WTC11 (cell line): ENCODE results near the gene NACC2. TPM values are rescaled to one million over a fixed set of nuclear protein-coding genes. Genes with fewer than 3 reads are reported as not detected.

Source experiments
- ATAC-seq: fragments of 200-7000 bp; cut with Tn5 transposase; 2 replicates; pipeline ENCODE4 v1.10.0; 2021; ENCODE audit warnings: mild to moderate bottlenecking, moderate library complexity
- CTCF ChIA-PET: fragments of 300-600 bp; sonication (Branson Sonifier 250); formaldehyde crosslinking; loops from one replicate; lab custom pipeline; 2021; ENCODE audit warnings: antibody characterized with exemption; lab: Charles Lee
- POLR2A ChIA-PET: fragments of 350-600 bp; sonication (Branson Sonifier 250); formaldehyde crosslinking; loops from one replicate; lab custom pipeline; 2021; ENCODE audit warnings: antibody characterized with exemption; lab: Charles Lee
- DNase-seq: peaks from one replicate; pipeline ENCODE4 v3.0.0; 2021; ENCODE audit warnings: low spot score
- H3K27ac Mint-ChIP-seq: 2 replicates; pipeline ENCODE4 v1.8.0; 2021; ENCODE audit warnings: mixed read lengths
- H3K27me3 Mint-ChIP-seq: 2 replicates; pipeline ENCODE4 v1.8.0; 2021; ENCODE audit warnings: low read depth, mild to moderate bottlenecking, moderate library complexity, mixed read lengths
- H3K36me3 Mint-ChIP-seq: 2 replicates; pipeline ENCODE4 v1.8.0; 2021; ENCODE audit warnings: mixed read lengths
- H3K4me1 Mint-ChIP-seq: 2 replicates; pipeline ENCODE4 v1.8.0; 2022; ENCODE audit warnings: mixed read lengths
- H3K4me3 Mint-ChIP-seq: 2 replicates; pipeline ENCODE4 v1.8.0; 2021; ENCODE audit warnings: mild to moderate bottlenecking, moderate library complexity, mixed read lengths
- H3K9me3 Mint-ChIP-seq: 2 replicates; pipeline ENCODE4 v1.8.0; 2021; ENCODE audit warnings: mixed read lengths
- ATF1 ChIP-seq: sonication (generic); formaldehyde crosslinking; IDR thresholded peaks from 2 replicates; pipeline ENCODE4 v1.8.1; 2023; ENCODE audit warnings: mild to moderate bottlenecking, moderate library complexity, missing genetic modification reagents
- ESRRA ChIP-seq: sonication (generic); formaldehyde crosslinking; IDR thresholded peaks from 2 replicates; pipeline ENCODE4 v1.8.1; 2022; ENCODE audit warnings: mild to moderate bottlenecking, missing genetic modification reagents, borderline replicate concordance
- ETV6 ChIP-seq: sonication (generic); formaldehyde crosslinking; IDR thresholded peaks from 2 replicates; pipeline ENCODE4 v1.8.1; 2022; ENCODE audit warnings: mild to moderate bottlenecking, missing genetic modification reagents
- FOXK1 ChIP-seq: sonication (generic); formaldehyde crosslinking; IDR thresholded peaks from 2 replicates; pipeline ENCODE4 v1.8.0; 2022; ENCODE audit warnings: mild to moderate bottlenecking, moderate library complexity, missing genetic modification reagents
- FOXP4 ChIP-seq: sonication (generic); formaldehyde crosslinking; IDR thresholded peaks from 2 replicates; pipeline ENCODE4 v1.8.0; 2022; ENCODE audit warnings: mild to moderate bottlenecking, missing genetic modification reagents
- GABPB1 ChIP-seq: sonication (generic); formaldehyde crosslinking; IDR thresholded peaks from 2 replicates; pipeline ENCODE4 v1.8.1; 2023; ENCODE audit warnings: mild to moderate bottlenecking, missing genetic modification reagents
- IRF2 ChIP-seq: sonication (generic); formaldehyde crosslinking; IDR thresholded peaks from 2 replicates; pipeline ENCODE4 v1.8.0; 2022; ENCODE audit warnings: low read depth, missing genetic modification reagents, borderline replicate concordance
- JAZF1 ChIP-seq: fragments of 250-450 bp; sonication (Bioruptor Pico); IDR thresholded peaks from 2 replicates; pipeline ENCODE4 v1.9.0; 2021; ENCODE audit warnings: moderate library complexity, mild to moderate bottlenecking, inconsistent platforms
- NFATC4 ChIP-seq: fragments of 250-450 bp; sonication (Bioruptor Pico); IDR thresholded peaks from 2 replicates; pipeline ENCODE4 v1.9.0; 2021; ENCODE audit warnings: mild to moderate bottlenecking
- NR3C1 ChIP-seq: sonication (generic); formaldehyde crosslinking; conservative IDR thresholded peaks from 2 replicates; pipeline ENCODE4 v1.8.1; 2023; ENCODE audit warnings: low read depth, mild to moderate bottlenecking, missing genetic modification reagents
- PREB ChIP-seq: sonication (generic); formaldehyde crosslinking; IDR thresholded peaks from 2 replicates; pipeline ENCODE4 v1.8.1; 2022; ENCODE audit warnings: mild to moderate bottlenecking, missing genetic modification reagents, moderate library complexity, borderline replicate concordance
- SMAD4 ChIP-seq: sonication (generic); formaldehyde crosslinking; IDR thresholded peaks from 2 replicates; pipeline ENCODE4 v1.8.0; 2022; ENCODE audit warnings: mild to moderate bottlenecking, missing genetic modification reagents
- SP1 ChIP-seq: sonication (generic); formaldehyde crosslinking; conservative IDR thresholded peaks from 2 replicates; pipeline ENCODE4 v1.8.1; 2022; ENCODE audit warnings: missing genetic modification reagents
- TP53 ChIP-seq: sonication (generic); formaldehyde crosslinking; IDR thresholded peaks from 2 replicates; pipeline ENCODE4 v1.8.1; 2023; ENCODE audit warnings: mild to moderate bottlenecking, missing genetic modification reagents
- USF1 ChIP-seq: sonication (generic); formaldehyde crosslinking; IDR thresholded peaks from 2 replicates; pipeline ENCODE4 v1.8.0; 2022; ENCODE audit warnings: mild to moderate bottlenecking, missing genetic modification reagents
- ZMAT4 ChIP-seq: fragments of 250-450 bp; sonication (Bioruptor Pico); IDR thresholded peaks from 2 replicates; pipeline ENCODE4 v1.9.0; 2021; ENCODE audit warnings: mild to moderate bottlenecking
- ZNF263 ChIP-seq: sonication (generic); formaldehyde crosslinking; IDR thresholded peaks from 2 replicates; pipeline ENCODE4 v1.8.1; 2022; ENCODE audit warnings: low read depth, mild to moderate bottlenecking, moderate library complexity, missing genetic modification reagents
- ZNF281 ChIP-seq: sonication (generic); formaldehyde crosslinking; IDR thresholded peaks from 2 replicates; pipeline ENCODE4 v1.8.0; 2023; ENCODE audit warnings: mild to moderate bottlenecking, missing genetic modification reagents
- ZNF423 ChIP-seq: fragments of 250-450 bp; sonication (Bioruptor Pico); IDR thresholded peaks from 2 replicates; pipeline ENCODE4 v2.1.2; 2022; ENCODE audit warnings: mild to moderate bottlenecking, moderate library complexity
- ZNF671 ChIP-seq: fragments of 250-450 bp; sonication (Bioruptor Pico); IDR thresholded peaks from 2 replicates; pipeline ENCODE4 v1.8.0; 2021; ENCODE audit warnings: mild to moderate bottlenecking
- total RNA-seq: library from RNA; stranded (reverse); gene quantifications from 3 replicates; pipeline ENCODE4 v1.2.3, GENCODE V29; 2021

Gene NACC2
- total RNA-seq, 1 experiment from 2014 or later, result 17.1 TPM

- Mint-ChIP-seq H3K4me1 (peaks cover 41% of the 10 kb centered on the region), H3K36me3 (no peaks in the 10 kb centered on the region), H3K27ac (peak overlapping the region; percentile 49; the same call in 1 of the 2 replicates), H3K9me3 (no peaks in the 10 kb centered on the region), H3K4me3 (no peak overlapping the region), H3K27me3 (no peaks in the 10 kb centered on the region)
- ChIA-PET POLR2A (no interaction called here), CTCF (interaction anchor here (0.7 to 1.4 kb wide), 5 partner anchors 12 to 160 kb away, joined by 3 to 6 read pairs (median 4); no protein-coding TSS in a partner anchor)
- peak; percentile 55 for DNase-seq
- TF ChIP-seq FOXK1 (CRISPR knock-in tag) (0 out of 2 replicates have a peak, but pooled peaks have one; percentile 20), ETV6 (peak; percentile 66), ZNF281 (peak; percentile 75), NFATC4 (CRISPR knock-in tag) (no peak), SP1 (CRISPR knock-in tag) (peak; percentile 50), SMAD4 (no peak), ZNF263 (CRISPR knock-in tag) (peak; percentile 45; the same call in 1 of the 2 replicates), FOXP4 (CRISPR knock-in tag) (peak; percentile 52; the same call in 1 of the 2 replicates), ZNF423 (CRISPR knock-in tag) (0 out of 2 replicates have a peak, but pooled peaks have one; percentile 5), JAZF1 (CRISPR knock-in tag) (no peak)
- TF ChIP-seq, all 79 proteins: peak for 7
- ATAC-seq, result peak; percentile 62
Measured at GRCh38 chr9:136010615-136011361, 84.3 kb downstream of the NACC2 start.

GRCh38 chr9:136010176-136010575, 84.9 kb downstream of the NACC2 start:
- H3K4me1 Mint-ChIP-seq, result peaks cover 45% of the 10 kb centered on the region
- ATAC-seq (no peak), DNase-seq (no peak)
- ChIA-PET CTCF (no interaction called here), POLR2A (no interaction called here)
- H3K27ac Mint-ChIP-seq, result 0 out of 2 replicates have a peak overlapping the region, but pooled peaks have one; percentile 32
- H3K27me3 Mint-ChIP-seq, result no peaks in the 10 kb centered on the region
- no peak overlapping the region for H3K4me3 Mint-ChIP-seq
- no peaks in the 10 kb centered on the region for H3K9me3 Mint-ChIP-seq
- no peaks in the 10 kb centered on the region for H3K36me3 Mint-ChIP-seq
- TF ChIP-seq ATF1 (CRISPR knock-in tag) (no peak), ZNF423 (CRISPR knock-in tag) (no peak), PREB (CRISPR knock-in tag) (no peak), ZMAT4 (CRISPR knock-in tag) (no peak), JAZF1 (CRISPR knock-in tag) (no peak), TP53 (CRISPR knock-in tag) (no peak), USF1 (CRISPR knock-in tag) (no peak), GABPB1 (CRISPR knock-in tag) (no peak), IRF2 (CRISPR knock-in tag) (no peak), NR3C1 (CRISPR knock-in tag) (no peak), ESRRA (CRISPR knock-in tag) (no peak), ZNF671 (CRISPR knock-in tag) (no peak)
